ACC112 (cell line): Measurements from ENCODE around the gene TNNI3K.

Source experiments
- H2AFZ ChIP-seq: fragments of 200-600 bp; sonication (generic); one replicate; pipeline ENCODE4 v1.6.0; 2017; ENCODE audit warnings: antibody characterized with exemption, low read length; ENCODE audit not compliant: unreplicated experiment
- H3K27ac ChIP-seq: fragments of 200-600 bp; sonication (generic); 2 replicates; pipeline ENCODE4 v1.5.1; 2014; ENCODE audit warnings: low read depth, mild to moderate bottlenecking, antibody characterized with exemption, low read length, moderate library complexity
- H3K27me3 ChIP-seq: fragments of 200-600 bp; sonication (generic); 2 replicates; pipeline ENCODE4 v1.6.1; 2014; ENCODE audit warnings: mild to moderate bottlenecking, antibody characterized with exemption, low read length, moderate library complexity, mixed read lengths; ENCODE audit not compliant: insufficient read depth
- H3K36me3 ChIP-seq: fragments of 200-600 bp; sonication (generic); 2 replicates; pipeline ENCODE4 v1.6.1; 2016; ENCODE audit warnings: mild to moderate bottlenecking, antibody characterized with exemption, low read length, moderate library complexity, mixed read lengths; ENCODE audit not compliant: insufficient read depth
- H3K4me1 ChIP-seq: fragments of 200-600 bp; sonication (generic); one replicate; pipeline ENCODE4 v1.6.1; 2016; ENCODE audit warnings: low read length, mixed read lengths; ENCODE audit not compliant: insufficient read depth, unreplicated experiment, control insufficient read depth
- H3K4me3 ChIP-seq: fragments of 200-600 bp; sonication (generic); 2 replicates; pipeline ENCODE4 v1.5.1; 2014; ENCODE audit warnings: mild to moderate bottlenecking, low read depth, low read length
- H3K79me2 ChIP-seq: fragments of 200-600 bp; sonication (generic); one replicate; pipeline ENCODE4 v1.6.0; 2016; ENCODE audit warnings: low read length; ENCODE audit not compliant: control insufficient read depth, unreplicated experiment, insufficient read depth

TNNI3K gene

GRCh38 chr1:74486036-74486435 is 250.8 kb downstream of the TNNI3K start:
- Histone ChIP-seq H3K4me1 (no peaks in the 10 kb centered on the region), H3K79me2 (no peaks in the 10 kb centered on the region), H3K36me3 (no peaks in the 10 kb centered on the region), H2AFZ (no peak overlapping the region), H3K4me3 (no peak overlapping the region), H3K27ac (no peak overlapping the region), H3K27me3 (no peaks in the 10 kb centered on the region)

GRCh38 chr1:74496669-74497068 is 261.5 kb downstream of the TNNI3K start:
- H3K79me2 ChIP-seq: no peaks in the 10 kb centered on the region

GRCh38 chr1:74498901-74499300 is 263.7 kb downstream of the TNNI3K start:
- no peaks in the 10 kb centered on the region for H3K4me1 ChIP-seq
- no peak overlapping the region for H3K4me3 ChIP-seq
- H3K36me3 ChIP-seq: no peaks in the 10 kb centered on the region
- H3K27me3 ChIP-seq: 0 out of 2 replicates have a peak, but pooled peaks cover 4% of the 10 kb centered on the region
- no peak overlapping the region for H3K27ac ChIP-seq
- no peaks in the 10 kb centered on the region for H3K79me2 ChIP-seq
- no peak overlapping the region for H2AFZ ChIP-seq

More at GRCh38 chr1:74496669-74497068, 261.5 kb downstream of the TNNI3K start:
- Histone ChIP-seq H3K4me3 (no peak overlapping the region), H3K36me3 (no peaks in the 10 kb centered on the region), H3K27me3 (peaks cover 3% of the 10 kb centered on the region; the same call in 1 of the 2 replicates), H3K27ac (no peak overlapping the region), H3K4me1 (no peaks in the 10 kb centered on the region), H2AFZ (no peak overlapping the region)

- Histone ChIP-seq H3K4me1 (no peaks in the 10 kb centered on the region), H3K4me3 (no peak overlapping the region), H3K27ac (no peak overlapping the region), H3K27me3 (peaks cover 8% of the 10 kb centered on the region; the same call in 1 of the 2 replicates), H2AFZ (no peak overlapping the region), H3K79me2 (no peaks in the 10 kb centered on the region), H3K36me3 (no peaks in the 10 kb centered on the region)
Observed at GRCh38 chr1:74502432-74502831, 267.2 kb downstream of the TNNI3K start.

- Histone ChIP-seq H3K36me3 (no peaks in the 10 kb centered on the region), H3K79me2 (no peaks in the 10 kb centered on the region), H3K4me3 (no peak overlapping the region), H3K27me3 (peaks cover 12% of the 10 kb centered on the region; the same call in 1 of the 2 replicates), H3K4me1 (no peaks in the 10 kb centered on the region), H2AFZ (no peak overlapping the region), H3K27ac (no peak overlapping the region)
Observed at GRCh38 chr1:74502858-74503257, 267.7 kb downstream of the TNNI3K start.

- H3K4me1 ChIP-seq: no peaks in the 10 kb centered on the region
- H3K36me3 ChIP-seq: no peaks in the 10 kb centered on the region
- H3K27ac ChIP-seq: no peak overlapping the region
- H3K27me3 ChIP-seq: peaks cover 16% of the 10 kb centered on the region; the same call in 1 of the 2 replicates
- H3K4me3 ChIP-seq: no peak overlapping the region
- H2AFZ ChIP-seq: no peak overlapping the region
- no peaks in the 10 kb centered on the region for H3K79me2 ChIP-seq
Observed at GRCh38 chr1:74504125-74504932, 269.1 kb downstream of the TNNI3K start.

GRCh38 chr1:74504933-74505512 is 269.8 kb downstream of the TNNI3K start:
- H3K27ac ChIP-seq: no peak overlapping the region
- no peaks in the 10 kb centered on the region for H3K4me1 ChIP-seq
- no peak overlapping the region for H3K4me3 ChIP-seq
- H3K36me3 ChIP-seq: no peaks in the 10 kb centered on the region
- peaks cover 16% of the 10 kb centered on the region; the same call in 1 of the 2 replicates for H3K27me3 ChIP-seq
- no peak overlapping the region for H2AFZ ChIP-seq
- no peaks in the 10 kb centered on the region for H3K79me2 ChIP-seq

GRCh38 chr1:74505928-74506710 is 270.9 kb downstream of the TNNI3K start:
- Histone ChIP-seq H3K27me3 (peaks cover 16% of the 10 kb centered on the region; the same call in 1 of the 2 replicates), H3K36me3 (no peaks in the 10 kb centered on the region), H3K27ac (no peak overlapping the region), H3K79me2 (no peaks in the 10 kb centered on the region), H3K4me1 (no peaks in the 10 kb centered on the region), H2AFZ (no peak overlapping the region), H3K4me3 (no peak overlapping the region)

- Histone ChIP-seq H3K27ac (no peak overlapping the region), H3K27me3 (peaks cover 16% of the 10 kb centered on the region; the same call in 1 of the 2 replicates), H3K4me1 (no peaks in the 10 kb centered on the region), H2AFZ (no peak overlapping the region), H3K79me2 (no peaks in the 10 kb centered on the region), H3K36me3 (no peaks in the 10 kb centered on the region), H3K4me3 (no peak overlapping the region)
Observed at GRCh38 chr1:74508449-74508848, 273.3 kb downstream of the TNNI3K start.

GRCh38 chr1:74512170-74512915 is 277.2 kb downstream of the TNNI3K start, which contains the start of gene LRRC53:
LRRC53 (minus strand) TSS chr1:74512611; CDS start chr1:74483349, 29,262 bp downstream.
- no peak within 1 kb of the TSS for H3K27ac ChIP-seq
- H3K27me3 ChIP-seq: peaks cover 13% of the 10 kb centered on the region
- H2AFZ ChIP-seq: no peak within 1 kb of the TSS
- H3K79me2 ChIP-seq: no peaks in the 10 kb centered on the region
- H3K36me3 ChIP-seq: no peaks in the 10 kb centered on the region
- no peak within 1 kb of the TSS for H3K4me3 ChIP-seq
- H3K4me1 ChIP-seq: no peaks in the 10 kb centered on the region
